KMS-11 (cell line): ENCODE measurements around the gene METTL26.

Experiments
- H2AFZ ChIP-seq: fragments of 200-600 bp; sonication (generic); 2 replicates; pipeline ENCODE4 v1.6.1; 2016; ENCODE audit warnings: antibody characterized with exemption, mixed run types, low read depth
- H3K27ac ChIP-seq: fragments of 200-600 bp; sonication (generic); 2 replicates; pipeline ENCODE4 v1.6.1; 2016; ENCODE audit warnings: mild to moderate bottlenecking, mixed run types
- H3K27me3 ChIP-seq: fragments of 200-600 bp; sonication (generic); 2 replicates; pipeline ENCODE4 v1.6.1; 2017; ENCODE audit warnings: mild to moderate bottlenecking, low read depth, mixed run types, moderate library complexity; ENCODE audit not compliant: insufficient read depth
- H3K36me3 ChIP-seq: fragments of 200-600 bp; sonication (generic); 2 replicates; pipeline ENCODE4 v1.6.1; 2017; ENCODE audit warnings: mild to moderate bottlenecking, mixed run types; ENCODE audit not compliant: insufficient read depth
- H3K4me1 ChIP-seq: fragments of 200-600 bp; sonication (generic); 2 replicates; pipeline ENCODE4 v1.6.1; 2016; ENCODE audit warnings: mild to moderate bottlenecking, low read depth, mixed run types; ENCODE audit not compliant: poor library complexity, severe bottlenecking
- H3K4me2 ChIP-seq: fragments of 200-600 bp; sonication (generic); 2 replicates; pipeline ENCODE4 v1.7.0; 2016; ENCODE audit warnings: mild to moderate bottlenecking, mixed run types
- H3K4me3 ChIP-seq: fragments of 200-600 bp; sonication (generic); IDR thresholded peaks from 2 replicates; pipeline ENCODE4 v1.6.1; 2017; ENCODE audit warnings: low read depth, low read length, mixed read lengths; ENCODE audit not compliant: insufficient read depth
- H3K79me2 ChIP-seq: fragments of 200-600 bp; sonication (generic); 2 replicates; pipeline ENCODE4 v1.6.1; 2016; ENCODE audit warnings: low read depth, mixed run types; ENCODE audit not compliant: insufficient read depth
- H3K9ac ChIP-seq: fragments of 200-600 bp; sonication (generic); 2 replicates; pipeline ENCODE4 v1.6.1; 2016; ENCODE audit warnings: mild to moderate bottlenecking, mixed run types
- H4K20me1 ChIP-seq: fragments of 200-600 bp; sonication (generic); 2 replicates; pipeline ENCODE4 v1.6.1; 2016; ENCODE audit warnings: mild to moderate bottlenecking, mixed run types; ENCODE audit not compliant: insufficient read depth
- CTCF ChIP-seq: fragments of 200-600 bp; sonication (generic); conservative IDR thresholded peaks from 2 replicates; pipeline ENCODE4 v1.6.1; 2017; ENCODE audit warnings: low read depth, mild to moderate bottlenecking, antibody characterized with exemption, low read length, moderate library complexity, mixed read lengths

METTL26 gene

GRCh38 chr16:679814-680624 is 43.9 kb upstream of the METTL26 start, which contains the start of gene STUB1:
TSS of gene STUB1 (plus strand) at chr16:680410. CDS start at chr16:680526, 116 bp downstream.
- H3K27ac ChIP-seq = peak within 1 kb of the TSS; percentile 44; the same call in 1 of the 2 replicates
- H3K4me3 ChIP-seq = no peak within 1 kb of the TSS
- H3K4me2 ChIP-seq = peak within 1 kb of the TSS; percentile 91
- no peaks in the 10 kb centered on the region; the same call in 1 of the 2 replicates for H3K36me3 ChIP-seq
- peaks cover 18% of the 10 kb centered on the region for H3K79me2 ChIP-seq
- no peaks in the 10 kb centered on the region for H4K20me1 ChIP-seq
- H2AFZ ChIP-seq = peak within 1 kb of the TSS; percentile 69
- H3K9ac ChIP-seq = peak within 1 kb of the TSS; percentile 55; the same call in 1 of the 2 replicates
- TF ChIP-seq CTCF = no peak
- no peaks in the 10 kb centered on the region for H3K4me1 ChIP-seq
- no peaks in the 10 kb centered on the region for H3K27me3 ChIP-seq

- Histone ChIP-seq H3K9ac (no peak overlapping the region), H3K27ac (no peak overlapping the region)
These were observed 43.0 kb upstream of the METTL26 start for GRCh38 chr16:678858-679813.

GRCh38 chr16:678209-678857 is 42.2 kb upstream of the METTL26 start:
- no peaks in the 10 kb centered on the region for H4K20me1 ChIP-seq
- no peaks in the 10 kb centered on the region for H3K27me3 ChIP-seq
- no peak overlapping the region for H3K9ac ChIP-seq
- H3K4me1 ChIP-seq = no peaks in the 10 kb centered on the region
- H3K27ac ChIP-seq = no peak overlapping the region
- H3K36me3 ChIP-seq = no peaks in the 10 kb centered on the region; the same call in 1 of the 2 replicates
- no peak overlapping the region for H3K4me2 ChIP-seq
- no peak for TF ChIP-seq CTCF
- H3K4me3 ChIP-seq = no peak overlapping the region
- peaks cover 18% of the 10 kb centered on the region for H3K79me2 ChIP-seq
- H2AFZ ChIP-seq = no peak overlapping the region

More at GRCh38 chr16:678858-679813, 43.0 kb upstream of the METTL26 start:
- Histone ChIP-seq H2AFZ (no peak overlapping the region), H4K20me1 (no peaks in the 10 kb centered on the region), H3K27me3 (no peaks in the 10 kb centered on the region), H3K4me2 (no peak overlapping the region), H3K36me3 (no peaks in the 10 kb centered on the region; the same call in 1 of the 2 replicates), H3K79me2 (peaks cover 18% of the 10 kb centered on the region), H3K4me3 (no peak overlapping the region), H3K4me1 (no peaks in the 10 kb centered on the region)
- TF ChIP-seq CTCF = no peak
